Measurements from ENCODE around the gene FOS.

- no peak for TF ChIP-seq NR2C2 (CRISPR knock-in tag; IDR thresholded peaks at IDR 0.05)
- TF ChIP-seq CBFB (CRISPR knock-in tag; IDR thresholded peaks at IDR 0.05; ENCODE audit: low read depth) = no peak
- TF ChIP-seq ATF3 (CRISPR knock-in tag; conservative IDR thresholded peaks at IDR 0.05) = no peak
- TF ChIP-seq CTCF (IDR thresholded peaks at IDR 0.05) = no peak
- TF ChIP-seq USF1 (CRISPR knock-in tag; IDR thresholded peaks at IDR 0.05) = no peak
- no peak for TF ChIP-seq RELA (CRISPR knock-in tag; IDR thresholded peaks at IDR 0.05; ENCODE audit: borderline replicate concordance)
These were observed 7.1 kb upstream of the FOS start for GRCh38 chr14:75271514-75271913.

Measured in WTC11 (cell line).